ENCODE measurements around the gene NHERF1.

DNA sequence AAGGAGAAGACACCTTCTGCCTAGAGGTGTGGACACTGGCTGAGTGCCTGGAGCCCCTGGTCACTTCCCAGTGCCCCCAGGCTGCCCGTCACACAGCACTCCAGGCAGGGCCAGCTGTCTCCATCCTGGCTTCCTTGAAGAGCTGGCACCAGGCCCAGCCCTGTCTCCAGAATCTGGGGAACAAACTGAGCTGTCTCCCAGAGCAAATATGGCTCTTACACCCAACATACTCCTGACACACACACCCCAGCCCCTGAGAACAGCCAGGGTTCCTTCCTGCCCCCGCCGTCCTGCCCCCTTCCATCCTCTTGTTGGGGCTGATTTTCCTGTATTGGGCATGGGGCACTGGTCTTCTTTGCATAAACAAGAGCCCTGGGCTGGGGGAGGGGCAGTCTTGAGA, 9.1 kb downstream of the NHERF1 start:
- no peak for TF ChIP-seq EZH2phosphoT487 (IDR thresholded peaks at IDR 0.05; ENCODE audit: borderline replicate concordance, low read depth, low read length)
- TF ChIP-seq, protein P1, sequence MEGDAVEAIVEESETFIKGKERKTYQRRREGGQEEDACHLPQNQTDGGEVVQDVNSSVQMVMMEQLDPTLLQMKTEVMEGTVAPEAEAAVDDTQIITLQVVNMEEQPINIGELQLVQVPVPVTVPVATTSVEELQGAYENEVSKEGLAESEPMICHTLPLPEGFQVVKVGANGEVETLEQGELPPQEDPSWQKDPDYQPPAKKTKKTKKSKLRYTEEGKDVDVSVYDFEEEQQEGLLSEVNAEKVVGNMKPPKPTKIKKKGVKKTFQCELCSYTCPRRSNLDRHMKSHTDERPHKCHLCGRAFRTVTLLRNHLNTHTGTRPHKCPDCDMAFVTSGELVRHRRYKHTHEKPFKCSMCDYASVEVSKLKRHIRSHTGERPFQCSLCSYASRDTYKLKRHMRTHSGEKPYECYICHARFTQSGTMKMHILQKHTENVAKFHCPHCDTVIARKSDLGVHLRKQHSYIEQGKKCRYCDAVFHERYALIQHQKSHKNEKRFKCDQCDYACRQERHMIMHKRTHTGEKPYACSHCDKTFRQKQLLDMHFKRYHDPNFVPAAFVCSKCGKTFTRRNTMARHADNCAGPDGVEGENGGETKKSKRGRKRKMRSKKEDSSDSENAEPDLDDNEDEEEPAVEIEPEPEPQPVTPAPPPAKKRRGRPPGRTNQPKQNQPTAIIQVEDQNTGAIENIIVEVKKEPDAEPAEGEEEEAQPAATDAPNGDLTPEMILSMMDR (conservative IDR thresholded peaks at IDR 0.05; ENCODE audit: low read length): no peak

Data from OCI-LY7 (cell line).